Measurements from ENCODE around the gene CELF2.

CELF2 gene

DNA sequence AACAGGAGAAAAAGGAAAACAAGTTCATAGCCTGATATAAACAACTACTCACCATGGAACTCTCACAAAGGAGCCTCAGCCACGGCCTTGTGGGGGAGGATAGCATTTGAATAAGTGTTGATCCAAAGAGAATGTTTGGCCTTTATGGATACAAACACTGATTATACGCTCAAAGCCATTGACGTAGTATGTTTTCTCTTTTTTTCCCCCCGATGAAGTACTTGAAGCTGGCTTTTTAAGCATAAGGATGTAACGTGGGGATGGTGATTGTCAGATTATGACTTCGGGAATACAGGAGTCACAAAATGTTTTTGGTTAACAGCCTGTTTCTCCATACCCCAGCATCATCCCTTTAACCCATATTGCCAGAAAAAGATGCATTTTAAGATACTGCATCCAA is 39.8 kb downstream of the CELF2 start:
- TF ChIP-seq, protein P1, sequence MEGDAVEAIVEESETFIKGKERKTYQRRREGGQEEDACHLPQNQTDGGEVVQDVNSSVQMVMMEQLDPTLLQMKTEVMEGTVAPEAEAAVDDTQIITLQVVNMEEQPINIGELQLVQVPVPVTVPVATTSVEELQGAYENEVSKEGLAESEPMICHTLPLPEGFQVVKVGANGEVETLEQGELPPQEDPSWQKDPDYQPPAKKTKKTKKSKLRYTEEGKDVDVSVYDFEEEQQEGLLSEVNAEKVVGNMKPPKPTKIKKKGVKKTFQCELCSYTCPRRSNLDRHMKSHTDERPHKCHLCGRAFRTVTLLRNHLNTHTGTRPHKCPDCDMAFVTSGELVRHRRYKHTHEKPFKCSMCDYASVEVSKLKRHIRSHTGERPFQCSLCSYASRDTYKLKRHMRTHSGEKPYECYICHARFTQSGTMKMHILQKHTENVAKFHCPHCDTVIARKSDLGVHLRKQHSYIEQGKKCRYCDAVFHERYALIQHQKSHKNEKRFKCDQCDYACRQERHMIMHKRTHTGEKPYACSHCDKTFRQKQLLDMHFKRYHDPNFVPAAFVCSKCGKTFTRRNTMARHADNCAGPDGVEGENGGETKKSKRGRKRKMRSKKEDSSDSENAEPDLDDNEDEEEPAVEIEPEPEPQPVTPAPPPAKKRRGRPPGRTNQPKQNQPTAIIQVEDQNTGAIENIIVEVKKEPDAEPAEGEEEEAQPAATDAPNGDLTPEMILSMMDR (IDR thresholded peaks at IDR 0.05), result no peak

DNA sequence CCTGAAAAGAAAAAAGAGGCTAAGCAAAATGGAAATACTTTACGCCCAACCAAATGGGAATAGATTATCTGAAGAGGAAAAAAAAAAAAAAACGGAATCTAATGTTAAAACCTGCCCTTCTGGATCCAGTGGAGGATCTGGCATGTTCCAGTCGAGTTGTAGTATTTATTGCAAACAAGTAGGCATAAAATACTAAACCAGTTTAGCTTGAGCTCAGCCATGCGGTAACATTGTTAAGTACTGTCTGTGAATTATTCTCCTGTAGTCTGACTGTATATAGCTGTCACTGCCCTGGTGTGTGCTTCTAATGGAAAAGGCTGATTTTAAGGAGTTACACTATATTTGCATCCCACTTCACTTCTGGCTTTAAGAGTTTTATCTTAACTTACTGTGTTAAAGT is 40.3 kb downstream of the CELF2 start:
- TF ChIP-seq, protein P1 (IDR thresholded peaks at IDR 0.05), result no peak

DNA sequence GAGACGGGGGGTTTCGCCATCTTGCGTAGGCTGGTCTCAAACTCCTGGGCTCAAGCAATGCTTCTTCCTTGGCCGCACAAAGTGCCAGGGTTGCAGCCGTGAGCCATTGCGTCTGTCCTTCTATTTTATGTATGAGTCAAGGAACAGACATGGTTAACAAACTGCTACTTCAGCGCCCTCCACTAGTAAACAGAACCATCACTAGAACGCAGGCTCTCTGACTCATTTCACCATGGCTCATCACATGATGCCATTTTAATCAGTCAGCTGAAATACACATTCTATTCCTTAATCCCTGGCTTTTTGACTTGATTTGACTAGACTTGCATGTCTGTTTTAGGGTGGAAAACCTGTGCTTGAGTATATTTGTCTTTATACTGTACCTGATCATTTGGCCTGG is 41.3 kb downstream of the CELF2 start:
- TF ChIP-seq, protein P1 (IDR thresholded peaks at IDR 0.05), result no peak

DNA sequence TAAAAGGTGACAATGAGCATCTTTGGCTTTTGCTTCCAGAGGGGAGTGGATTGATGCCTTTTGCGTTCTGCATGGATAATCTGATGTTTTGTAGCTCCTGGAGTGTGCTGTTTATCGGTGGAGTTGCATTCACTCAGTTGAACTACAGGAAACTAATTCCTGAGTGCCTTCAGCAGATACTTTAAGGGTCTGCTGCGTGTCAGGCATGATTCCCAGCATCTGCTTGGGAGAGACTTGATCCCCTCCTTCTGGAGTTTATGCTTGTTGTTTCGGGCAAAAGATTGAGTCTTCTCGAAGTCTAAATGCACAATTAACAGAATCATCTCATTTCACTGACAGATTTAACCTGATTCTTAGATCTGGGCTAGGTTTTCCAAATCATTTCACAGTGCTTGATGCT is 46.2 kb downstream of the CELF2 start:
- TF ChIP-seq, protein P1 (IDR thresholded peaks at IDR 0.05), result no peak

GRCh38 chr10:11064832-11065231 is 47.2 kb downstream of the CELF2 start:
- TF ChIP-seq, protein P1 (IDR thresholded peaks at IDR 0.05), result no peak

GRCh38 chr10:11065567-11065966 is 47.9 kb downstream of the CELF2 start:
- TF ChIP-seq, protein P1 (IDR thresholded peaks at IDR 0.05), result no peak

GRCh38 chr10:11066520-11066919 is 48.8 kb downstream of the CELF2 start:
- TF ChIP-seq, protein P1 (IDR thresholded peaks at IDR 0.05), result no peak

Measured in LNCAP (cell line).